Middle frontal gyrus (tissue), 1 donor: Measurements from ENCODE around the gene UNC93B1.

Source experiments
- DNase-seq: peaks from one replicate; pipeline ENCODE4 v3.0.0-alpha.2; 2015; ENCODE audit warnings: low spot score; ENCODE audit errors: extremely low spot score

The UNC93B1 gene

DNA sequence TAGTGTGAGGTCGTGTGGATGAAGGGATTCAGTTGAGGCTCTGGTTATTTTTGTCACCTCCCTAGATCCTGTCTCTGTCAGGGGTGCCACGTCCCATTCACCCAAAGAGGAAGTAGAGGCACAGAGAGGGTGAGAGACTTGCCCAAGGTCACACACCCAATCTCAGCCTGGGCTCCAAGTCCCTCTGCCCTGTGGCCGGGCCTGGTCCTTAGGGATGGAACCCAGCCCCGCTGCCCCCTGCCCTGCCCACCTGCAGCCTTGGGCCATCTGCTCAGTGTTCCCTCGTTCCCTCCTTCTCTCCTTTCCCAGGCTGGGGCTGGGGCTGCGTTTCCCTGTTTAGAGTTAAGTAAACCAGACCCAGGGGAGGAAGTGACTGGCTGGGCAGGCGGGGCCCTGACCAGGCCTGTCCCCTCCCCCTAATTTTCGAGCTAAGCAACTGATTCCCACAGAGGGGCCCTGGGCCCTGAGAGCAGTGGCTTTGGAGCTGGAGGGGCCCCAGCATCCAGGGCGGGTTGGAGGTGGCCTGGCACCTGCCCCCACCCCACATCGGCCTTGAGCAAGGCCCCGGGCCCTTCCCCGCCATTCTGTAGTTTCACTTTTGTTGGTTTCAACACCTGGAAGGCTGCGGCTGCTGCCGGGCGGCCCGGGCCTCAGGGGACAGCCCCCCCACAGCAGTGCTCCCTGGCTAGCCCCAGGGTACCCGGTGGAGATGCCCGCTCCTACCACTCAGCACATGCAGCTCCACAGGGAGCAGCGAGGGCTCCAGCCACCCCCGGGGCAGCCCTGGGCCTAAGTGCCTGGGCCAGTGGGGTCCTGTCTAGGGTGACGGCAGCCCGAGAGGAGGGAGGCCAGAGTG, 36.4 kb upstream of the UNC93B1 start:
- DNase-seq = no peak

DNA sequence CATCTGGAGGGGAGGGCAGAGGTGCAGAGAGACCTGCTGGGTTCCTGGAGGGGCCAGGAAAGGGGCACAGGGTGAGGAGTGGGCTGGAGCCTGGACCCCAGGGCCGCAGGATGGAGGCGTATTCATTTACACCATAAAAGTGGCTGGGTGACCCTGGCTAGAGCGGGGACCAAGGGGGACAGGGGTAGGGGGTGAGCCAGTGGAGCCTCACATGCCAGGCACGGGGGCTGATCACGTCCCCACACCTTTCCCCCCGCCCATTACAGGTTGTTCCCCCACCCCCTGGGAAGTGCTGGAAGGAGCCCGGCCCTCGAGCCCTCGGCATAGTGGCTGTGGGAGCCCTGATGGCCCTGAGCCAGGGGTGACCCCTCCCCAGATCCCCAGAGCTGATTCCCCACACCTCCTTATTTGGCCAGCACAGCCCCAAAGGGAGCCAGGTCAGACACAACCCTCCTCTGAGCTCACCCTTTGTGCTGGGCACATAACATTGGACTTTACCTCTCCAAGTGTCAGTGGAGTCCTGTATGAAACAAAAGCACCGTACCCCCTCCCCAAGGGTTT, 35.7 kb upstream of the UNC93B1 start:
- DNase-seq = no peak

DNA sequence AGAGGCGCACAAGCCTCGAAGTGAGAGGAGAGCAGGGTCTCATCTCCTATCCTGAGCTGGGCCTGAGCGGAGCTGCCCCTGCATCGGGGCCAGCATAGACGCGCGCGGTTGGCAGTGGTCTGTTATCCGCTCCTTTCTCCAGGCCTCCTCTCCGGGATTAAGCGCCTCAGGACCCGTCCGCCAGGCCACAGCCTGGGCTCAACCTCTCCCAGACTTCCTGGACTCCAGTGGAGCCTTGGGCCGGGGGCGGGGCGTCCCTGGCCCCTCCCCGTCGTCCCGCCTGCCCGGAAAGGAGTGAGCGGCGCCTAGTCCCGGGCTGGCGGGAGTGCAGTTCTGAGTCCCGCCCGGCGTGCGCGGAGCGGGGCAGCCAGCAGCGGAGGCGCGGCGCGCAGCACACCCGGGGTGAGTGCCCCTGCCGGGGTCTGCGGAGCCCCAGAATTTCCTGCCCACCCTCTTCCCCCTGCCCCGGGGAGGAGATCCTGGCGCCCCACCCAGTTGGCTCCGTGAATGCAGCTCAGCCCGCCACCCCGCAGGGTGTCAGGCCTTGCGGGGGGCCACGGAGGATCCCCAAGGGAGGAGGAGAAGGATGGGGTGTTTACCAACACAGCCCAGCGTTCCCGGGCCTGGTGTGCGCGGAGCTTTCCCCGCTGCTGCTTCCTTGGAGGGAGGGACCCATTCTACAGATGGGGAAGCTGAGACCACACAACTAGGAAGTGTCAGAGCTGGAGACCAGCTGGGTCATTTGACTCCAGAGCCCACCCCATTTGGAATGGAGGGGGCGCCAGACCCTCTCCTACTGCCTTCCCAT, 35.0 kb upstream of the UNC93B1 start, which contains the start of gene TCIRG1:
Gene TCIRG1, plus strand, starts transcription at position 308 of the 808 bp plus-strand sequence. CDS start 2,247 bp downstream, outside the sequence.
- no peak for DNase-seq

DNA sequence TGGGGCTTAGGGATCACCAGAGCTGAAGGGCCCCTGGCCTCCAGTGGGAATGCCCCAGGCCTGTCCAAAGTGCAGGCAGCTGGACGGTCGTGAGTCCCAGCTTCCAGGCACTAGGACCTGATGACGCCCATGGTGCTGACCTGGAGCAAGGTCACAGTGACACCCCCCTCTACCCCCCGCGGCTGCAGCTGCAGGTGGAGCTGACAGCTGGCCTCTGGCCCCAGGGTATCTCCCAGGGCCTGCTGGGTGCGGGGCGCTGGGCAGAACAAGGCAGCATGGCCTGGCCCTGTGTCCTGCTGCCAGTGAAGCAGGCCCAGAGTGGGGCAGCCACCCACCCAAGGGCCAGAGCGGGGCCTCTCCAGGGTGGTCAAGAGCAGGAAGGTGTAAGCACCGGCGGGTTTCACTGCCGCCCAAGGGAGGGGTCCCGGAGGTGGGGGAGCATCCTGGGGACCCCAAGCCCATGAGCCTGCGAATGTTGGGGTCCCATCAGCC, 34.4 kb upstream of the UNC93B1 start:
- DNase-seq = no peak

DNA sequence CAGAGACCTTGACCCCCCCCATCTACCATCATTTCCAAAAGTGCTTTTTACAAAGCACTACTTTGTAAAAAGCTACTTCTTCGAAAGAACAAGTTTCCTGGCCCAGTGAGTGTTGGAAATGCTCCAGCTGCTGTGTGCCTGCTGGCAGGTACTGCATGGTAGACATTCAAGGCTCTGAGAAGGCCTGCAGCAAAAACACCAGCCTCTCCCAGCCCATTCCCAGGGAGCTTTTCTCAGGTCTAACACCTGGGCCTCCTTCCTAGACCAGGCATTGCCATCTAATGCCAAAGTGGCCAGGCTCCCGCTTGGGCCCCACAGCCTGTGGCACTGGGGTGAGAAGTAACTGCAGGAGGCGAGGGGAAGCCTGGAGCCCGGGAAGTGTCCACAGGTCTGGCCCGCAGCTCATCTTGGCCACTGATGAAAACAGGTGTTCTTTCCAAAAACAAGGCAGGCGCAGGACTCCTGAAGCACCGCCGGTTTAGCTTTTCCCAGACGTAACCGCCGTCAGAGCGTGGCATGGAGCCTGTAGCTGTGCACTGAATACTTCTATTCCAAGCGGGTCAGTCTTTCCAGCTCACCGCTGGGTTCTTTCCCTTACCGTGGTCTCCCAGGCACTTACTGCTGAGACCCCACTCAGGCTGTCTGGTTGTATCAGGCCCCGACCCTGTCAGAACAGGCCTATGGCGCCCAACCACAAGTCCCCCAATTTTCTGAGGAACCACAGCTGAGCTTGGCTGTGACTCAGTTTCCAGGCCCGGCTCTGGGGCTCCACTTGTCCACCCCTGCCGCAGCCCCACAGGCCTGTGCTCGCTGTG, 33.7 kb upstream of the UNC93B1 start:
- DNase-seq = no peak

DNA sequence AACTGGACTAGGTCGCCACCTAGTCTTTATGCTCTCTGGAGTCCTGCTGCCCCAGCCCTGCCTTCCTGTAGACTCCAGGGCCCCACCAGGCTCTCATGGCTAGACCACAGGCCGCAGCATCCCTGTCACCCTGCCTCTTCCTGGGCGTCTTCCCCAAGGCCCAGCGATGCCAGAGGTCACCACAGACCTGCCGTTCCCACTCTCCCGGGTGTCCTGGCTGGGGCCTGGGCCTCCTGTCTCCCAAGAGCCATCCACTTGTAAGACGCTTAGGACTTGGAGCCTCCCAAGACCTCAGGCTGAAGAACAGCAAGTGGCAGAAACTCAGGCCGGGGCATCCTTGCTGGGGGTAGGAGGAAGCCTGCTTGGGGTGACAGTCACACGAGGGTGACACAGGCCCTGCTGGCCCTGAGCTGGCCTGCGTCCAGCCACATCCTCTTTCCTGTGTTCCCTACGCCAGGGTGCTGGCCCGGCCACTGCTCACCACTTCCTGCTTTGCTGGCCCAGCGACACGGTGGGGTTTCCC, 32.9 kb upstream of the UNC93B1 start:
- DNase-seq = no peak

DNA sequence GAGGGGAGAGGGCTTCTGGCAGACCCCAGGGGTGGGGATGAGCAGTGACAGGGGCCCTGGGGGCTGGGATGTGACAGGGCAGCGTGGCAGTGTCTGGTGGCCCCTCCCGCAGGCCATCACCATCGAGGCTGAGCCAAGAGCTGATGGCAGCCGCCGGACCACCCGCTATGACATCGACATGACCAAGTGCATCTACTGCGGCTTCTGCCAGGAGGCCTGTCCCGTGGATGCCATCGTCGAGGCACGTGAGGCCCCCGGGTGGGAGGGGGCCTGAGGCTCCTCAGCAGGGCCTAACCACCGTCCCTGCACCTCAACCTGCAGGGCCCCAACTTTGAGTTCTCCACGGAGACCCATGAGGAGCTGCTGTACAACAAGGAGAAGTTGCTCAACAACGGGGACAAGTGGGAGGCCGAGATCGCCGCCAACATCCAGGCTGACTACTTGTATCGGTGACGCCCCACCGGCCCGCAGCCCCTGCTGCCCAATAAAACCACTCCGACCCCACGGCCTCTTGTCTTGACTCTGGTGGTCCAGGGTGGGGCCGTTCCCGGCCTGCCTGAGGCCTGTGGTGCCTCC, 32.3 kb upstream of the UNC93B1 start:
- no peak for DNase-seq

DNA sequence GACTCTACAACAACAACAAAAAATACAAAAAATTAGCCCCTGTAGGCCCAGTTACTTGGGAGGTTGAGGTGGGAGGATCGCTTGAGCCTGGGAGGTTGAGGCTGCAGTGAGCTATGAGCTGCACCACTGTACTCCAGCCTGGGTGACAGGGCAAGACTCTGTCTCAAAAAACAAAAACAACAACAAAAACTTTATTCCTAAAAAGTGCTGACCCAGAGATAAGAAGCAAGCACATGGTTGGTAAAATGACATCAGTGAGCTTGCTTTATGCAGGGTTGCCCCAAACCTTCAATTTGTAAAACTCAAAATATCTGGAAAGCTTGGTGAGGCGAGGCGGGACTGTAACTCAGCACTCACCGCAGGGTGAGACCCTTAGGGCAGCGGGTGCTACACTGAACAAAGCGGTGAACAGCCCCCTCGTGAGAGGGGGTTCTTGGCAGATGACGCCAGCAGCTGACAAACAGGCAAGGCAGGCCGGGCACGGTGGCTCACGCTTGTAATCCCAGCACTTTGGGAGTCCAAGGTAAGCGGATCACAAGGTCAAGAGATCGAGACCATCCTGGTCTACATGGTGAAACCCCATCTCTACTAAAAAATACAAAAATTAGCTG, 31.5 kb upstream of the UNC93B1 start:
- no peak for DNase-seq

DNA sequence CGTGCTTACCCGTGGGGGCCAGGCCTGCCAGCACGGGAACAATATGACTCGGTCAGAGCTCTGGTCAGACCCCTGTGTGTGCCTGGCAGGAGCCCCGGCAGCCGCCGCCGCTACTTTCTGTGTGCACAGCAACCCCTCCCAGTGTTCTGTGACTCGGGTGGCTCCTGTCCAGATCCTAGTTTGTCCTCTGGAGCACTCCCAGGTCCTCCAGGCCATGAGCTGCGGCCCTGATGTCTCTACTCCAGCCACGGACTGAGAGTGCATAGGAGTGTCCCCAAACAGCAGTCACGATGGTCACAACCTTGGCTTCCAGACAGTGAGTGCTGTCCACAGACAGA, 29.8 kb upstream of the UNC93B1 start:
- DNase-seq = no peak

DNA sequence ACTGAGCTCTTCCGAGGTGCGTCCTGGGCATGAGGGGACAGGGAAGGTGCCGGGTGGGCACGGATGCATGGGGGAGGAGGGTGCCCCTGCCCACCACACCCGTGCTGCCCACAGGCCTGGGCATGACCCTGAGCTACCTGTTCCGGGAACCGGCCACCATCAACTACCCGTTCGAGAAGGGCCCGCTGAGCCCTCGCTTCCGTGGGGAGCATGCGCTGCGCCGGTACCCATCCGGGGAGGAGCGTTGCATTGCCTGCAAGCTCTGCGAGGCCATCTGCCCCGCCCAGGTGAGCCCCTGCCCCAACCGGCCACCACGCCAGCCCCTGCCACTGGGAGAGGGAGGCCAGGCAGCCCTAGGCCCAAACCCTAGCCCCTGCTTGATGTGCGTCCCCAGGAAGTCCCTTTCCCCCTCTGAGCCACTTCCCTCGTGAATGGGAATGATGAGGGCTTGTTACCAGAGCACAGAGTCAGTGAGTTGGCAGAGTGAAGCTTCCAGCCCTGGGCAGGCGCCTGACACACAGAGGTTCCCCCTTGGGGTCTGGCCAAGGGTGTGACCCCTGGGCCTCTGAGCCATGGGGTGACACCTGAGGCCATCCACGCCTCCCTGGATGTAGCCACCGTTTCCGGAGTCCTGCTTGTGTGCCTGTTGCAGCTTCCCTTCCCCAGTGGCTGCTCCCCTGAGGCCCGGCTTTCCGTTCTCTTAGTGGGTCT, 29.3 kb upstream of the UNC93B1 start:
- DNase-seq = no peak

DNA sequence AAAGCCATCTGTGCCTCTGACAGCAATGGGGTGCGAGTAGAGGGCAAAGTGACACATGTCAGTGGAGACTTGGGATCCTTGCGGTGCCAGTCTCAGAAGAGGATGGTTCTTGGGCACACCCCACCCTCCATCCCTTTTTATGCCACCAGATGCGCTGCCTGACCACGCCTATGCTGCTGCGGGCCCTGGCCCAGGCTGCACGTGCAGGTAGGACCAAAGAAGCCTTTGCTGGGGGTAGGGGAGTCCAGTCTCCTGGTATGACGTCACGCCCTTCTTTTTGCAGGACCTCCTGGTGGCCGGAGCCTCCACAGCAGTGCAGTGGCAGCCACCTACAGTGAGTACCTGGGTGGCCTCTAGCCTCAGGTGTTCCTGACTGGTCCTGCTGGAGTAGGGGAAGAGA, 28.1 kb upstream of the UNC93B1 start:
- DNase-seq = no peak

DNA sequence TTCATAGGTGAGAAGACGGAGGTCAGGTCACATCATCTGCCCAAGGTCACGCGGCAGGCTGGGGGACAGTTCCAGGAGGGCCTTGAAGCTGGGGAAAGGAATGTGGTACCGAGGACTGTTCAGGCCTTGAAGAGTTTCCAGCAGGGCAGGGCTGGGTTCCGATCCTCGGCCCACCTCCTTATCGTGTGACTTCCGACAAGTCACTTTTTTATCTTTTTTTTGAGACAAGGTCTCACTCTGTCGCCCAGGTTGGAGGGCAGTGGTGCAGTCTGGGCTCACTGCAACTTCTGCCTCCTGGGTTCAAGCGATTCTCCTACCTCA, 27.2 kb upstream of the UNC93B1 start:
- DNase-seq = no peak

DNA sequence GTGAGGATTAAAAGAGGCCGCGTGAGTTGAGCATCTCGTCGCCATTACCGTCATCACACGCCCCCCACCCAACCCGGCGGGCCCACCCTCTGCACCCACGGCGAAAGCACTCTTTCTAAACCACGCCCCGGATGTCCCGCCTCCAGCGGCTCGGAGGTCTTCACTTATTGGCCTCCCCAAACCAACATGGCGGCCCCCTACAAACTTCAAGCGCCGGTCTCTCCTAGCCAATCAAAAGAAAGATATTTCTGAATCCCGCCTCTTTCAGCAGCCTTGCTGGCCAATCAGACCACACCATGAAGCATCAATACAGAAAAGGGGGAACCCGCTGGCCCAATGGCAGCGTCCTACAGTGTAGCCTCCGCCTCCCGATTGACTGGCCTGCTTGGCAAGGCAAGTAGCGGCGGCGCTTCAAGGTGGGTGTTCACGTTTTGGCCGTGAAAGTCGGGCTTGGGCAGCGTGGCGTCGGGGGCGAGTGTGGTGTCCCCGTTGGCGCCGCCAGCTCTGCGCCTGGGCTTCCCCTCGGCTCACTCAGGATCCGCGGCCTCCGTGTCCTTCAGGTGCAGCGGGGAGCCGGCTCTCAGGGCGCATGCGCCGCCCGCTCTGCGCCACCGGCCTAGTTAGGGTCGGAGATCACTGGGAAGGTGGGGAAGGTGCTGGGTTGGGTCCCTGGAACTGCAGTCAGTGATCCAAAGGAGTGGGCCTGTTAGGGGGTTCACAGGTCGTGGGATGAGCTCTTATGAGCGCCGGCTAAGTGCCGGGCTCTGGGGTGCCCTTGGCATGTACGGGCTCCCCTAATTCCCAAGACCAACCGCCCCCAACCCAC, 26.6 kb upstream of the UNC93B1 start, which contains the start of gene NDUFS8:
Gene NDUFS8, plus strand, starts transcription at position 364 of the 826 bp plus-strand sequence. CDS start 1,471 bp downstream, outside the sequence.
- DNase-seq = peak; percentile 98

DNA sequence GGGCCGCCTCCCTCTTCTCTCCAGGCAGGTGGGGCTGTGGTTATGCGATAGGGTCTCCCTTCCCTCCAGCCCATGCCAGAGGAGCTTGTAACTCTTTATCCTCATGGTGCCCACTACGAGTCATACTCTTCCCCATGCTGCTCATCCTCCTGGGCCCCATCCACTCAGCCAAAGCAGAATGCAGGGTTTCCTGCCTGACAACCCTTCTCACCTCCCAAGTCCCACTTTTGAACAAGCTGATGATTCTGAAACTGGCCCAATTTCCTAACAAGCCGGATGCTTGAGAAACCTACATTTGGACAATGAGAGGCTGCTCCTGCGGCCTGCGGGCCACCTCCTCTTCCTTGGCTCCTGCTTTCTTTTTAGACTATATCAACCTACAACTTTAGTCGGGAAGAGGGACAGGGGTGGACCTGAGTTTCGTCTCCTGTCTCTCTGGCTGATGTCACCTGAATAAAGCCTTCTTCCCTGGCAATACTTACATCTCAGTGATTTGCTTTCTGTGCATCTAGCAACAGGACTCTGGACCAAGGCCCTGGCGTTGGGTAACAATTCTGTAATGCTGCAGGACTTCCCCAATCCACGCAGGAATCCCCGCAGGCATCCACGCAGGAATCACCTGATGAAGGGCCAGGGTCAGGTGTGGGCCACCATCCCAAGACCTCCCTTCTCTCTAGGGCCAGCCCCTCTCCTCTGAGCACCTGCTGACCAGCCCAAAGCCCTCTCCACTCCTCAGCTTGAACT, 25.1 kb upstream of the UNC93B1 start:
- DNase-seq = no peak

DNA sequence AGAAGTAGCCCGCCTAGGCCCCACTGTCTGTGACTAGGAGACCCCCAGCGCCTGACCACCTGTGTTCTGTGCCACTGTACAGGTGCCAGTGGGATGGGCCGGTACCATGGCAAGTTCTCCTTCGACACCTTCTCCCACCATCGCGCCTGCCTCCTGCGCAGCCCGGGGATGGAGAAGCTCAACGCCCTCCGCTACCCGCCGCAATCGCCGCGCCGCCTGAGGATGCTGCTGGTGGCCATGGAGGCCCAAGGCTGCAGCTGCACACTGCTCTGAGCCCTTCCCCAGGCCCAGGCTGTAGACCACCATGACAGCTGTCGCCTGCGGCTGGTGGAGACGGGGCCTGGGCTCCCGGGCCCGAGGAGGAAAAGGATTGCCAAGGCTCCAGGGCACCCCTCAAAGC, 23.8 kb upstream of the UNC93B1 start:
- no peak for DNase-seq

DNA sequence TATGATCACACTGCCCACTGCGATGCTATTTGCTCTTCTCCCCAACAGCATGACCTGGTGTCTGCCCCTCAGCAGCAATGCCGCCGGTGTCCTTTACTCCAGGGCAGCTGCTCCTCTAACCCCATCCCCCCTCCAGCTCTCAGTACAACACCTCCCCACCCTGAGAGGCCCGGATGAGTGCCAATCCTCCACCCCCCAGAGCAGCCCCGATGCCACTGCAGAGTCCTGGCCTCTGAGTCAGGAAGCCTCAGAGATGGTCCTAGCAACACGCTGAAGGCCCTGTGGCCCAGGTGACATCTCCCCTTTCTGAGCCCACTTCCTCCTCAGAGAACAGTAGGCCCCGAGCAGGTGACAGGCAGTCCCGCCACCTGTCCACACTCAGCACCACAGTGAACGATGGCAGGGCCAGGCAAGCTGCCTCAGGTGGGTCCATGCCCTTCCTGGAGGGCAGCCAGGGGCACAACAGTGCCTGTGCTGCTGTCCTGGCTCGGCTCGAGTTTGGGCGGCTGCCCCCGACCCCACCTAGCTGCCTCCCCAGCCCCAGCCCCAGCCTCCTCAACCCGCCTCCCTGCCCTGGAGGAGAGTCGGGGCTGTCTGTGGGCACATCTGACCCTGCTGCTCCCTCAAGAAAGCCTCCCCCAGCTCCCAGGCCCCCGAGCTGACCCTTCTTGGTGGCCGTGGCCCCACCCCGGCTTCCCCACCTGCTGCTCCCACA, 22.7 kb upstream of the UNC93B1 start:
- DNase-seq = no peak

DNA sequence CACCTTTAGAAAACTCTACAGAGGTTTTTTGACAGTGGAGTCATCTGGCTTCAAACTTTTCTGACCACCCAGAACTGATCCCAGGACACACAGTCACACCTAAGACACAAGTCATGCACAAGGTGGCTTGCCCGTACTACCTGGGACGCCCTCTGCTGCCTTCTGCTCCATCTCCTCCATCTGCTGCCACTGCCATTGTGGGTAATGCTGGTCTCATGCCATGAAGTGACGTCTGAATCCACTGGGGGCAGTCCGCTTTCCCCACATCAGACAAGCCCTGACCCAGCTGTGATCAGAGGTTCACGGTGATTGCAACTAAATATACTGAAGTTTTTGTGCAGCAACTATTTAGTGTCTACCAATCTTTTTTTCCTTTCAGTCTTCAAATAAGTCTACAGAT, 21.1 kb upstream of the UNC93B1 start:
- DNase-seq = no peak
